ENCODE measurements around the gene GPR83. TPM values are rescaled to one million over a fixed set of nuclear protein-coding genes. Genes with fewer than 3 reads are reported as not detected.

The GPR83 gene
- total RNA-seq, 1 donor from 2014 or later: not detected

DNA sequence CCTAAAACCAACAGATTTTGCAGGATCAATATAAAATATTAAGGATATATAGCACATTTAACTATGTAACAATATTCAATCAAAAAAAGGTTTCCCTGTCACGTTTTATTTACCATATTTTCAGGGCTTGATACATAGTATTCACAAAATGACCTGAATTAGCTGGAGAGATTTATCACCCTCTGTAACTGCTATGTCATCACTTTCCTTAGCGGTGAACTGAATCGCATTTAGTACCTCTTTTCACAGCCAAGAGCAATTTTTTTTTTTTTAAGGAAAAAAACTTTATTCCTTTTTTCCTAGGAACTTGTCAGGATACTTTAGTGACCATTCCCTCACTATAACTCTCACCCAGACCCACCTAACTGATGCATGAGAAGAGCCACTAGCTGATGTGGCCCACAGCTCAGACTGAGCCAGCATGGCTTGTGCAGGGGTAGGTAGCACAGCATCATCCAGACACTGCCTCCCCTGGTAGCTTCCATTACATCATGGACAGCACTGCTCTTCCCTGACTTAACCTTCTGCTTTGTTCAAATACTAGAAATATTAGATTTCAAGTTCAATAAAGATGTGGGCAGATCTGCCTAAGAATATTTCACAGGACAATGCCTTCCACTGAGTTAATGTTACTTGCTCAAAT, 17.0 kb upstream of the GPR83 start:
- no peak overlapping the region for H3K9ac ChIP-seq
- no peak overlapping the region for H2AFZ ChIP-seq (replicated peaks)
- no peaks in the 10 kb centered on the region for H3K9me3 ChIP-seq (ENCODE audit: low read depth)
- Mint-ChIP-seq H3K4me3 (no peak overlapping the region), H3K4me1 (no peaks in the 10 kb centered on the region), H3K36me3 (peaks cover 8% of the 10 kb centered on the region), H3K27ac (no peak overlapping the region), H3K9me3 (no peaks in the 10 kb centered on the region), H3K27me3 (ENCODE audit: insufficient read depth, low read depth) (no peaks in the 10 kb centered on the region)
- H3K4me3 ChIP-seq: no peak overlapping the region
- no peak overlapping the region for H3K4me2 ChIP-seq
- H4K20me1 ChIP-seq (ENCODE audit: low read depth): no peaks in the 10 kb centered on the region
- no peak overlapping the region for H3K27ac ChIP-seq
- no peaks in the 10 kb centered on the region for H3K4me1 ChIP-seq
- H3K27me3 ChIP-seq: no peaks in the 10 kb centered on the region
- DNase-seq (ENCODE audit: low spot score): no peak
- TF ChIP-seq EZH2phosphoT487 (IDR thresholded peaks at IDR 0.05): no peak
- no peak for TF ChIP-seq EZH2 (IDR thresholded peaks at IDR 0.05)
- TF ChIP-seq, protein P1, sequence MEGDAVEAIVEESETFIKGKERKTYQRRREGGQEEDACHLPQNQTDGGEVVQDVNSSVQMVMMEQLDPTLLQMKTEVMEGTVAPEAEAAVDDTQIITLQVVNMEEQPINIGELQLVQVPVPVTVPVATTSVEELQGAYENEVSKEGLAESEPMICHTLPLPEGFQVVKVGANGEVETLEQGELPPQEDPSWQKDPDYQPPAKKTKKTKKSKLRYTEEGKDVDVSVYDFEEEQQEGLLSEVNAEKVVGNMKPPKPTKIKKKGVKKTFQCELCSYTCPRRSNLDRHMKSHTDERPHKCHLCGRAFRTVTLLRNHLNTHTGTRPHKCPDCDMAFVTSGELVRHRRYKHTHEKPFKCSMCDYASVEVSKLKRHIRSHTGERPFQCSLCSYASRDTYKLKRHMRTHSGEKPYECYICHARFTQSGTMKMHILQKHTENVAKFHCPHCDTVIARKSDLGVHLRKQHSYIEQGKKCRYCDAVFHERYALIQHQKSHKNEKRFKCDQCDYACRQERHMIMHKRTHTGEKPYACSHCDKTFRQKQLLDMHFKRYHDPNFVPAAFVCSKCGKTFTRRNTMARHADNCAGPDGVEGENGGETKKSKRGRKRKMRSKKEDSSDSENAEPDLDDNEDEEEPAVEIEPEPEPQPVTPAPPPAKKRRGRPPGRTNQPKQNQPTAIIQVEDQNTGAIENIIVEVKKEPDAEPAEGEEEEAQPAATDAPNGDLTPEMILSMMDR (IDR thresholded peaks at IDR 0.05): no peak
- no peaks in the 10 kb centered on the region for H3F3A ChIP-seq (ENCODE audit: low read depth)
- no peaks in the 10 kb centered on the region for H3K36me3 ChIP-seq
- H3K79me2 ChIP-seq (ENCODE audit: low read depth): no peaks in the 10 kb centered on the region

DNA sequence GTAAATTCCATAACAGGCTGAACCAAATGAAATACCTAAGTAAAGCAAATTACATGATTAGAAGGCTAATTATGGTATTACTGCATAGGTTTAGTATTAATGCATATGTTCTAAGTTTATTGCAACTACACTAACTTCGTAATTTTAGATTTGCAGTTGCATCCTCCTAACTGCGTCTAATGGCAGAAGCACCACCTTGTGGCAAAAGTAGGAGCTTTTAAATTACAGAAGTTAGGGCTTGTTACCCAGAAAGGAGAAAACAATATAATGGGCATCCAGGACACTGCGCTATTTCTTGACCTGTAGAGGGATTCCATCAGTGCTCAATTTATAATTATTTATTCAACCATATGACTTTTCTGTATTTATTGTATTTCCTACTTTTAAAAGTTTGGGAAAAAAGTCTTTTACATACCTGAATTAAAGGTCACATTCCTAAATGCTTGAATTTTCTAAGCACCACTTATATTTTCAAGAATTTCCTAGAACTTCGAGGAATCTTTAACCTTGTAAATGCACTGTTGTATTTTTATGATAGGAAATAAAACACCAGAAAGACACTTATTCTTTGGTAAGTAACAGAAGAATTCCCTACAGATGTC, 16.3 kb upstream of the GPR83 start:
- Mint-ChIP-seq H3K4me3 (no peak overlapping the region), H3K9me3 (no peaks in the 10 kb centered on the region), H3K27me3 (ENCODE audit: insufficient read depth, low read depth) (no peaks in the 10 kb centered on the region), H3K36me3 (peaks cover 4% of the 10 kb centered on the region), H3K4me1 (no peaks in the 10 kb centered on the region), H3K27ac (no peak overlapping the region)
- DNase-seq (ENCODE audit: low spot score): peak; percentile 54
- no peaks in the 10 kb centered on the region for H3K79me2 ChIP-seq (ENCODE audit: low read depth)
- no peaks in the 10 kb centered on the region for H4K20me1 ChIP-seq (ENCODE audit: low read depth)
- H3K9me3 ChIP-seq (ENCODE audit: low read depth): no peaks in the 10 kb centered on the region
- no peak for TF ChIP-seq EZH2 (IDR thresholded peaks at IDR 0.05)
- TF ChIP-seq, protein P1 (IDR thresholded peaks at IDR 0.05): peak; percentile 69
- no peaks in the 10 kb centered on the region for H3F3A ChIP-seq (ENCODE audit: low read depth)
- no peaks in the 10 kb centered on the region for H3K36me3 ChIP-seq
- no peaks in the 10 kb centered on the region for H3K4me1 ChIP-seq
- no peak overlapping the region for H3K9ac ChIP-seq
- no peaks in the 10 kb centered on the region for H3K27me3 ChIP-seq
- H3K4me2 ChIP-seq: no peak overlapping the region
- H2AFZ ChIP-seq (replicated peaks): no peak overlapping the region
- no peak overlapping the region for H3K27ac ChIP-seq
- H3K4me3 ChIP-seq: no peak overlapping the region

DNA sequence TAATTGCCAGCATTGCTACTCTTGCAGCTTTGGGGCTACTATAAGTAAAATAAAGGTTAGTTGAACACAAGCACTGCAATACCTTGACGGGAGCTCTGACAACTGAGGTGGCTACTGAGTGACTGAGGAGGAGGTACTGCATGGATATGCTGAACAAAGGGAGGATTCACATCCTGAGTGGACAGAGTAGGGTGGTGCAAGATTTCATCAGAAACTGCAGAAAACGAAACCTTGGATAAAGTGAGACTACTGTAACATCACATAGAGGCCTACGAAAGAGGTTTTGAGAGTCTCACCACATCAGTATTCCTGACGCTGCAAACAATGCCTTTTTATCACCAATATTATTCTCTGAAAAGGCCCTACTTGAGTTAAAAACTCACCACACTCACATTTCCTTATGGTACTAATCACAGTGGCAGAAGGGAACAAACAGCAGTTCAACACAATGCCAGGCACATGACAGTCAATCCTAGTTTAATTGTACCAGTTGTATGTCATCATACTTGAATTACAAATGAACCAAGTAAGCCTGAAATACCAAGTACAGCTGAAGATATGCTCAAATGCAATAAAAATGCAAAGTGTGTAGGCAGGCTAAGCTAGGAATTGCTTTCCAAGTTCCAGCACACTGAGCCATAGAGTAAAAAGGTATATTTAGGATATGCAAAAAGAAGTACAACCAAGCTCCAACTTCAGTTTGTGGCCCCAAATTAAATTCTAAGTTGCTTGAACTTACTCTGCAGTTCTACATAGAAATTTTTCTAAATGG, 4.0 kb upstream of the GPR83 start:
- H3K27me3 ChIP-seq: peaks cover 25% of the 10 kb centered on the region
- Mint-ChIP-seq H3K27me3 (ENCODE audit: insufficient read depth, low read depth) (peaks cover 20% of the 10 kb centered on the region), H3K4me3 (no peak overlapping the region), H3K9me3 (peaks cover 9% of the 10 kb centered on the region), H3K27ac (no peak overlapping the region), H3K4me1 (peaks cover 11% of the 10 kb centered on the region), H3K36me3 (no peaks in the 10 kb centered on the region)
- H3F3A ChIP-seq (ENCODE audit: low read depth): peaks cover 12% of the 10 kb centered on the region
- no peaks in the 10 kb centered on the region for H4K20me1 ChIP-seq (ENCODE audit: low read depth)
- H3K9me3 ChIP-seq (ENCODE audit: low read depth): no peaks in the 10 kb centered on the region
- TF ChIP-seq, protein P1 (IDR thresholded peaks at IDR 0.05): no peak
- no peak for TF ChIP-seq EZH2 (IDR thresholded peaks at IDR 0.05)
- TF ChIP-seq EZH2phosphoT487 (IDR thresholded peaks at IDR 0.05): no peak
- H3K4me1 ChIP-seq: peaks cover 7% of the 10 kb centered on the region
- no peak overlapping the region for H2AFZ ChIP-seq (replicated peaks)
- no peak overlapping the region for H3K9ac ChIP-seq
- H3K79me2 ChIP-seq (ENCODE audit: low read depth): no peaks in the 10 kb centered on the region
- H3K4me3 ChIP-seq: no peak overlapping the region
- no peak overlapping the region for H3K4me2 ChIP-seq
- no peak for DNase-seq (ENCODE audit: low spot score)
- H3K36me3 ChIP-seq: no peaks in the 10 kb centered on the region
- no peak overlapping the region for H3K27ac ChIP-seq

Measured in neural progenitor cell (in vitro differentiated cells).